SK-N-SH (cell line): ENCODE results near the gene ETV3. TPM values are rescaled to one million over a fixed set of nuclear protein-coding genes. Genes with fewer than 3 reads are reported as not detected.

ENCODE experiments used
- CTCF ChIA-PET: fragments of 300-600, 350-600 bp; formaldehyde crosslinking; extraction: SDS; loops from one replicate; lab custom pipeline; 2021; lab: Yijun Ruan, JAX
- POLR2A ChIA-PET: fragments of 350-600 bp; sonication (Branson Sonifier 250); formaldehyde crosslinking; extraction: SDS; loops from one replicate; lab custom pipeline; 2020; ENCODE audit warnings: antibody characterized with exemption, inconsistent platforms; lab: Yijun Ruan, JAX
- DNase-seq: peaks from one replicate; pipeline ENCODE4 v3.0.0; 2012
- H2AFZ ChIP-seq: fragments of 200-600 bp; sonication (generic); 2 replicates; pipeline ENCODE4 v1.8.1; 2016; ENCODE audit warnings: antibody characterized with exemption, mild to moderate bottlenecking, low read depth
- H3F3A ChIP-seq: fragments of 200-600 bp; sonication (generic); replicated peaks from 2 replicates; pipeline ENCODE3; 2016; ENCODE audit warnings: antibody characterized with exemption, mild to moderate bottlenecking; ENCODE audit not compliant: insufficient read depth
- H3K27ac ChIP-seq, 2 experiments: fragments of 200-500 bp in 1 of 2; fragments of 200-600 bp in 1 of 2; sonication (Bioruptor generic) in 1 of 2; sonication (generic), shearing (Covaris generic) in 1 of 2; 2 replicates each; pipeline versions ENCODE4 v1.5.1 to v1.6.1; 2014 to 2016; ENCODE audit warnings: low read depth in 2 of 2, inconsistent platforms in 1 of 2, low read length in 1 of 2, mild to moderate bottlenecking in 1 of 2, mixed read lengths in 1 of 2
- H3K27me3 ChIP-seq: fragments of 200-600 bp; sonication (generic), shearing (Covaris generic); 2 replicates; pipeline ENCODE4 v1.6.1; 2016; ENCODE audit warnings: mixed run types; ENCODE audit not compliant: insufficient read depth
- H3K36me3 ChIP-seq, 2 experiments: fragments of 200-500 bp in 1 of 2; fragments of 200-600 bp in 1 of 2; sonication (Bioruptor generic) in 1 of 2; sonication (generic) in 1 of 2; replicated peaks in 1 of 2; 2 replicates each; pipeline versions ENCODE3 to v1.5.1; 2014 to 2016; ENCODE audit warnings: low read length in 1 of 2, mild to moderate bottlenecking in 1 of 2; ENCODE audit not compliant: insufficient read depth in 2 of 2, control insufficient read depth in 1 of 2
- H3K4me1 ChIP-seq, 2 experiments: fragments of 200-500 bp in 1 of 2; fragments of 200-600 bp in 1 of 2; sonication (Bioruptor generic) in 1 of 2; sonication (generic), shearing (Covaris generic) in 1 of 2; 2 replicates each; pipeline versions ENCODE4 v1.5.1 to v1.6.1; 2014 to 2016; ENCODE audit warnings: low read depth in 1 of 2, low read length in 1 of 2, mixed run types in 1 of 2; ENCODE audit not compliant: insufficient read depth in 2 of 2, control insufficient read depth in 1 of 2
- H3K4me2 ChIP-seq: fragments of 200-600 bp; sonication (generic), shearing (Covaris generic); 2 replicates; pipeline ENCODE4 v1.6.1; 2017; ENCODE audit warnings: mixed run types
- H3K4me3 ChIP-seq, 2 experiments: fragments of 200-500 bp in 1 of 2; fragments of 200-600 bp in 1 of 2; sonication (Bioruptor generic) in 1 of 2; sonication (generic), shearing (Covaris generic) in 1 of 2; 2 replicates each; pipeline versions ENCODE4 v1.5.1 to v1.8.1; 2014 to 2016; ENCODE audit warnings: low read depth in 2 of 2, inconsistent platforms in 1 of 2, low read length in 1 of 2, mild to moderate bottlenecking in 1 of 2, mixed read lengths in 1 of 2, moderate library complexity in 1 of 2
- H3K79me2 ChIP-seq: fragments of 200-600 bp; sonication (generic); 2 replicates; pipeline ENCODE4 v1.8.1; 2017; ENCODE audit warnings: mild to moderate bottlenecking; ENCODE audit not compliant: insufficient read depth
- H3K9ac ChIP-seq: fragments of 200-600 bp; sonication (generic); 2 replicates; pipeline ENCODE4 v1.6.1; 2017; ENCODE audit warnings: mixed run types
- H3K9me2 ChIP-seq: fragments of 200-600 bp; sonication (generic); 2 replicates; pipeline ENCODE4 v1.6.1; 2017; ENCODE audit warnings: mixed run types
- H3K9me3 ChIP-seq: fragments of 200-600 bp; sonication (generic); 2 replicates; pipeline ENCODE4 v1.6.1; 2017; ENCODE audit warnings: mixed run types, mild to moderate bottlenecking, moderate library complexity
- H4K20me1 ChIP-seq: fragments of 200-600 bp; sonication (generic); 2 replicates; pipeline ENCODE4 v1.6.1; 2017; ENCODE audit warnings: mild to moderate bottlenecking, mixed run types; ENCODE audit not compliant: insufficient read depth
- CTCF ChIP-seq: fragments of 200-600 bp; sonication (generic); IDR thresholded peaks from 2 replicates; pipeline ENCODE4 v1.6.1; 2017; ENCODE audit warnings: antibody characterized with exemption, mild to moderate bottlenecking, moderate library complexity
- ELF1 ChIP-seq: IDR thresholded peaks from 2 replicates; pipeline ENCODE4 v1.4.0; 2012
- FOSL2 ChIP-seq: IDR thresholded peaks from 2 replicates; pipeline ENCODE4 v1.4.0; 2012; ENCODE audit warnings: low read depth, mild to moderate bottlenecking, moderate library complexity, borderline replicate concordance
- GATA2 ChIP-seq: sonication (generic); formaldehyde crosslinking; IDR thresholded peaks from 2 replicates; pipeline ENCODE4 v1.5.0; 2020; ENCODE audit warnings: mild to moderate bottlenecking, missing genetic modification reagents
- NRF1 ChIP-seq: IDR thresholded peaks from 2 replicates; pipeline ENCODE4 v1.6.1; 2012; ENCODE audit warnings: low read depth, mild to moderate bottlenecking, low read length
- PBX3 ChIP-seq: IDR thresholded peaks from 2 replicates; pipeline ENCODE4; 2012
- POLR2AphosphoS5 ChIP-seq: IDR thresholded peaks from 2 replicates; pipeline ENCODE4 v1.6.1; 2012; ENCODE audit warnings: low read depth, low read length
- RCOR1 ChIP-seq: fragments of 150-350 bp; IDR thresholded peaks from 2 replicates; pipeline ENCODE4 v1.6.1; 2017; ENCODE audit warnings: antibody characterized with exemption, low read length
- REST ChIP-seq: IDR thresholded peaks from 2 replicates; pipeline ENCODE4 v1.6.1; 2012; ENCODE audit warnings: mild to moderate bottlenecking, low read depth, low read length, moderate library complexity
- SIN3A ChIP-seq: IDR thresholded peaks from 2 replicates; pipeline ENCODE4 v1.6.1; 2012; ENCODE audit warnings: low read depth, mild to moderate bottlenecking, low read length, moderate library complexity, borderline replicate concordance
- SMC3 ChIP-seq: IDR thresholded peaks from 2 replicates; pipeline ENCODE4 v1.6.1; 2012; ENCODE audit warnings: low read depth, low read length, improper control_type of control experiment
- TCF12 ChIP-seq: IDR thresholded peaks from 2 replicates; pipeline ENCODE4 v1.4.0; 2012
- WGBS: methylation state at CpG from one replicate; pipeline ENCODE4 v1.1.6; 2017; ENCODE audit warnings: low lambda C conversion rate; 5-methylcytosine and 5-hydroxymethylcytosine counted together
- polyA plus RNA-seq, 3 experiments: library from polyadenylated mRNA; depleted of rRNA; stranded (reverse); fragments of >200 nt; gene quantifications; 2 replicates each; pipeline ENCODE4 v1.2.3, GENCODE V29; 2012

ETV3 gene
- polyA plus RNA-seq, 1 of the 3 experiments (the other 2 are of a cell fraction) = 5.4 TPM

- TF ChIP-seq REST = no peak
- no peak for TF ChIP-seq ELF1
- no peak for TF ChIP-seq POLR2AphosphoS5
- TF ChIP-seq RCOR1 = no peak
- TF ChIP-seq TCF12 = no peak
- no peak for TF ChIP-seq SIN3A
- TF ChIP-seq NRF1 = no peak
- TF ChIP-seq PBX3 = no peak
- TF ChIP-seq CTCF = no peak
- no peak for TF ChIP-seq GATA2
- no peak for TF ChIP-seq SMC3
- no peak for TF ChIP-seq FOSL2
- no peaks in the 10 kb centered on the region for H3F3A ChIP-seq
- no peak overlapping the region for H3K4me2 ChIP-seq
- no peaks in the 10 kb centered on the region for H3K9me3 ChIP-seq
- H3K79me2 ChIP-seq = no peaks in the 10 kb centered on the region
- H3K27me3 ChIP-seq = no peaks in the 10 kb centered on the region
- no peak for DNase-seq
- H3K9ac ChIP-seq = no peak overlapping the region
- no peak overlapping the region for H3K4me3 ChIP-seq
- CTCF ChIA-PET = interaction anchor here (1.6 to 13.6 kb wide), 2 partner anchors 14 to 70 kb away, joined by 3 to 586 read pairs; no protein-coding TSS in a partner anchor
- 58% methylated on average over 5 of the region's 5 CpGs for WGBS
- H3K27ac ChIP-seq = no peak overlapping the region
- H4K20me1 ChIP-seq = no peaks in the 10 kb centered on the region
- no peaks in the 10 kb centered on the region for H3K36me3 ChIP-seq
- H3K9me2 ChIP-seq = no peaks in the 10 kb centered on the region
- POLR2A ChIA-PET = no interaction called here
- H2AFZ ChIP-seq = no peak overlapping the region
- H3K4me1 ChIP-seq = no peaks in the 10 kb centered on the region
These were observed 53.5 kb downstream of the ETV3 start for GRCh38 chr1:157084720-157085119.
